Astrocyte (in vitro differentiated cells and primary cell): ENCODE results near the gene IL16. TPM values are rescaled to one million over a fixed set of nuclear protein-coding genes. Genes with fewer than 3 reads are reported as not detected.

Experiments
- DNase-seq: peaks from one replicate; pipeline ENCODE4 v3.0.0-alpha.2; 2010; ENCODE audit warnings: low read depth
- FAIRE-seq: peaks from 2 replicates; lab custom pipeline; 2011; peaks lifted over from hg19 to GRCh38; lab: Jason Lieb, UNC
- H2AFZ ChIP-seq: 2 replicates; pipeline ENCODE4 v1.6.0; 2012; ENCODE audit warnings: low read depth, low read length, inconsistent platforms
- H3K27ac ChIP-seq: 2 replicates; pipeline ENCODE4 v1.5.1; 2011; ENCODE audit warnings: low read depth, low read length, inconsistent platforms
- H3K27me3 ChIP-seq: 2 replicates; pipeline ENCODE4 v1.6.0; 2011; ENCODE audit warnings: low read length, inconsistent platforms; ENCODE audit not compliant: insufficient read depth
- H3K36me3 ChIP-seq: 2 replicates; pipeline ENCODE4 v1.5.1; 2011; ENCODE audit warnings: low read length, inconsistent platforms; ENCODE audit not compliant: insufficient read depth
- H3K4me1 ChIP-seq: 2 replicates; pipeline ENCODE4 v1.5.1; 2011; ENCODE audit warnings: low read length, inconsistent platforms; ENCODE audit not compliant: insufficient read depth
- H3K4me2 ChIP-seq: 2 replicates; pipeline ENCODE4 v1.6.0; 2012; ENCODE audit warnings: low read length, inconsistent platforms
- H3K4me3 ChIP-seq: 2 replicates; pipeline ENCODE4 v1.5.1; 2011; ENCODE audit warnings: low read depth, mild to moderate bottlenecking, low read length, inconsistent platforms; ENCODE audit not compliant: insufficient read depth
- H3K79me2 ChIP-seq: 2 replicates; pipeline ENCODE4 v1.6.0; 2012; ENCODE audit warnings: mild to moderate bottlenecking, low read length, inconsistent platforms; ENCODE audit not compliant: insufficient read depth
- H3K9ac ChIP-seq: 2 replicates; pipeline ENCODE4 v1.6.0; 2012; ENCODE audit warnings: mild to moderate bottlenecking, low read length, inconsistent platforms
- H3K9me3 ChIP-seq: 2 replicates; pipeline ENCODE4 v1.5.1; 2012; ENCODE audit warnings: low read depth, mild to moderate bottlenecking, low read length, inconsistent platforms; ENCODE audit not compliant: insufficient read depth
- H4K20me1 ChIP-seq: 2 replicates; pipeline ENCODE4 v1.6.0; 2012; ENCODE audit warnings: low read length, inconsistent platforms; ENCODE audit not compliant: insufficient read depth
- H3K27ac Mint-ChIP-seq: one replicate; pipeline ENCODE4 v1.8.0; 2021; ENCODE audit warnings: mild to moderate bottlenecking, mixed read lengths; ENCODE audit not compliant: unreplicated experiment
- H3K27me3 Mint-ChIP-seq: one replicate; pipeline ENCODE4 v1.8.0; 2021; ENCODE audit warnings: low read depth, mixed read lengths; ENCODE audit not compliant: unreplicated experiment
- H3K36me3 Mint-ChIP-seq: one replicate; pipeline ENCODE4 v1.8.0; 2021; ENCODE audit warnings: low read depth, mixed read lengths; ENCODE audit not compliant: unreplicated experiment
- H3K4me1 Mint-ChIP-seq: one replicate; pipeline ENCODE4 v1.8.0; 2021; ENCODE audit warnings: low read depth, mixed read lengths; ENCODE audit not compliant: unreplicated experiment
- H3K4me3 Mint-ChIP-seq: one replicate; pipeline ENCODE4 v1.8.0; 2021; ENCODE audit warnings: mild to moderate bottlenecking, moderate library complexity, mixed read lengths; ENCODE audit not compliant: unreplicated experiment
- H3K9me3 Mint-ChIP-seq: one replicate; pipeline ENCODE4 v1.8.0; 2021; ENCODE audit warnings: mild to moderate bottlenecking, mixed read lengths; ENCODE audit not compliant: unreplicated experiment
- CTCF ChIP-seq: IDR thresholded peaks from 2 replicates; pipeline ENCODE4 v1.5.1; 2011; ENCODE audit warnings: low read depth, mild to moderate bottlenecking, inconsistent platforms, low read length, moderate library complexity; ENCODE audit not compliant: insufficient read depth
- EZH2 ChIP-seq: IDR thresholded peaks from 2 replicates; pipeline ENCODE4 v1.6.1; 2012; ENCODE audit warnings: mild to moderate bottlenecking, low read length, inconsistent platforms; ENCODE audit not compliant: insufficient read depth
- total RNA-seq: library from RNA; stranded (reverse); gene quantifications from 2 replicates; pipeline ENCODE4 v1.2.1, GENCODE V29; 2021

The IL16 gene
- total RNA-seq, 1 donor from 2014 or later, result 0.36 TPM

GRCh38 chr15:81339851-81340250 lies 143.2 kb downstream of the IL16 start:
- H3K27ac Mint-ChIP-seq, result no peak overlapping the region
- Histone ChIP-seq H3K4me3 (no peak overlapping the region), H3K79me2 (no peaks in the 10 kb centered on the region), H3K9me3 (no peaks in the 10 kb centered on the region), H3K4me1 (peaks cover 9% of the 10 kb centered on the region), H2AFZ (no peak overlapping the region), H3K4me2 (no peak overlapping the region), H4K20me1 (no peaks in the 10 kb centered on the region), H3K27ac (no peak overlapping the region), H3K27me3 (peaks cover 9% of the 10 kb centered on the region), H3K9ac (no peak overlapping the region), H3K36me3 (no peaks in the 10 kb centered on the region)
- no peak for DNase-seq
- peaks cover 10% of the 10 kb centered on the region for H3K4me1 Mint-ChIP-seq
- no peak for FAIRE-seq
- peaks cover 6% of the 10 kb centered on the region for H3K27me3 Mint-ChIP-seq
- TF ChIP-seq CTCF (no peak), EZH2 (no peak)
- no peak overlapping the region for H3K4me3 Mint-ChIP-seq
- no peaks in the 10 kb centered on the region for H3K9me3 Mint-ChIP-seq
- H3K36me3 Mint-ChIP-seq, result no peaks in the 10 kb centered on the region

GRCh38 chr15:81341351-81341750 lies 144.7 kb downstream of the IL16 start:
- no peak overlapping the region for H3K27ac Mint-ChIP-seq
- no peaks in the 10 kb centered on the region for H4K20me1 ChIP-seq
- H3K27me3 ChIP-seq, result peaks cover 16% of the 10 kb centered on the region
- H3K36me3 ChIP-seq, result no peaks in the 10 kb centered on the region
- H3K9me3 ChIP-seq, result no peaks in the 10 kb centered on the region
- H3K4me1 ChIP-seq, result peaks cover 9% of the 10 kb centered on the region
- no peak overlapping the region for H3K4me3 Mint-ChIP-seq
- no peak overlapping the region for H3K4me2 ChIP-seq
- no peak overlapping the region for H2AFZ ChIP-seq
- no peaks in the 10 kb centered on the region for H3K79me2 ChIP-seq
- H3K4me3 ChIP-seq, result no peak overlapping the region
- H3K9ac ChIP-seq, result no peak overlapping the region
- no peaks in the 10 kb centered on the region for H3K9me3 Mint-ChIP-seq
- peaks cover 6% of the 10 kb centered on the region for H3K27me3 Mint-ChIP-seq
- no peak for TF ChIP-seq EZH2
- no peak for TF ChIP-seq CTCF
- H3K36me3 Mint-ChIP-seq, result no peaks in the 10 kb centered on the region
- H3K4me1 Mint-ChIP-seq, result peaks cover 10% of the 10 kb centered on the region
- DNase-seq (no peak), FAIRE-seq (no peak)
- no peak overlapping the region for H3K27ac ChIP-seq

- Histone ChIP-seq H3K36me3 (no peaks in the 10 kb centered on the region), H3K9ac (no peak overlapping the region), H3K4me2 (no peak overlapping the region), H3K4me3 (no peak overlapping the region), H3K4me1 (peaks cover 1% of the 10 kb centered on the region), H3K9me3 (no peaks in the 10 kb centered on the region), H3K27ac (no peak overlapping the region), H4K20me1 (no peaks in the 10 kb centered on the region), H3K79me2 (no peaks in the 10 kb centered on the region), H3K27me3 (peaks cover 24% of the 10 kb centered on the region), H2AFZ (no peak overlapping the region)
- H3K4me3 Mint-ChIP-seq, result no peak overlapping the region
- FAIRE-seq (no peak), DNase-seq (no peak)
- H3K4me1 Mint-ChIP-seq, result peaks cover 4% of the 10 kb centered on the region
- peaks cover 12% of the 10 kb centered on the region for H3K27me3 Mint-ChIP-seq
- no peaks in the 10 kb centered on the region for H3K9me3 Mint-ChIP-seq
- TF ChIP-seq EZH2 (no peak), CTCF (no peak)
- H3K27ac Mint-ChIP-seq, result no peak overlapping the region
- H3K36me3 Mint-ChIP-seq, result no peaks in the 10 kb centered on the region
Observed at GRCh38 chr15:81343371-81343770, 146.7 kb downstream of the IL16 start.
